GM18909 (cell line): ENCODE results near the gene USE1.
"Not testable (repeated sequence)": the region's sequence is repeated elsewhere in the genome, so short reads cannot be mapped to it uniquely, and the experiment has no call there.

Experiments used
- ATAC-seq: cut with Tn5 transposase; IDR thresholded peaks from one replicate; pipeline ENCODE4 v1.9.1; 2021; ENCODE audit warnings: mild to moderate bottlenecking; ENCODE audit not compliant: unreplicated experiment, poor library complexity

The USE1 gene, protein sequence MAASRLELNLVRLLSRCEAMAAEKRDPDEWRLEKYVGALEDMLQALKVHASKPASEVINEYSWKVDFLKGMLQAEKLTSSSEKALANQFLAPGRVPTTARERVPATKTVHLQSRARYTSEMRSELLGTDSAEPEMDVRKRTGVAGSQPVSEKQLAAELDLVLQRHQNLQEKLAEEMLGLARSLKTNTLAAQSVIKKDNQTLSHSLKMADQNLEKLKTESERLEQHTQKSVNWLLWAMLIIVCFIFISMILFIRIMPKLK

DNA sequence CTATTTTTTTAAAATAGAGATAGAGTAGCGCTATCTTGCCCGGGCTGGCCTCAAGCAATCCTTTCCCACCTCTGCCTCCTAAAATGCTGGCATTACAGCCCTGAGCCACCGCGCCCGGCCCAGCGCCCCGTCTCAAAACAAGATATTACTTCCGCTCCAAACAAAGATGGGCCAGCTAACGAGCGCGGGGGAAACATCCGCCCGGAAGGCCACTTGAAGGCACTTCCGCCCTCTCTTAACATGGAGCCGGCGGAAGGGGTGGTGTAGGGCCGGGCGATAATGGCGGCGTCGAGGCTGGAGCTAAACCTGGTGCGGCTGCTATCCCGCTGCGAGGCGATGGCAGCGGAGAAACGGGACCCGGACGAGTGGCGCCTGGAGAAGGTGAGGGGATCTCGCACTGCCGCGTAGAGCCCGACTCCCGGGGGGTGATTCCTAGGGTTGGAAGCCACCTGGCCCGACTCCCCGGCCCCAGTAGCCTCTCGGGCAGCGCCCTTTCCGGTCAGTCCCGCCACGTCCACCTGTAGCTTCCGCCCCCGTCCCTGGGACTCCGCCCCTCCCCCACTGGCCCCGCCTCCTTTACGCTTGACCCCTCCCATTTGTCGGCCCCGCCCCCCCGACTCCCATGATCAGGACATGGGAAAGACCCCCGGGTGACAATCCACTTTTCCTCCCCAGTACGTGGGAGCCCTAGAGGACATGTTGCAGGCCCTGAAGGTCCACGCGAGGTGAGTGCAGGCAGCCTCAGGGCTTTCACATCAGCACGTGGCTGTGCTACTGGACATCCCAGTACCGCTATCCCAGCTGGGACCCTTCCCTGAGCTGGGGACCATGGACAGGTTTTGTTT, at the start of gene USE1:
Gene USE1, plus strand, starts transcription at position 231 of the 845 bp plus-strand sequence. Its CDS starts 49 bp downstream, at position 280.
- ATAC-seq, result peak; percentile 79

DNA sequence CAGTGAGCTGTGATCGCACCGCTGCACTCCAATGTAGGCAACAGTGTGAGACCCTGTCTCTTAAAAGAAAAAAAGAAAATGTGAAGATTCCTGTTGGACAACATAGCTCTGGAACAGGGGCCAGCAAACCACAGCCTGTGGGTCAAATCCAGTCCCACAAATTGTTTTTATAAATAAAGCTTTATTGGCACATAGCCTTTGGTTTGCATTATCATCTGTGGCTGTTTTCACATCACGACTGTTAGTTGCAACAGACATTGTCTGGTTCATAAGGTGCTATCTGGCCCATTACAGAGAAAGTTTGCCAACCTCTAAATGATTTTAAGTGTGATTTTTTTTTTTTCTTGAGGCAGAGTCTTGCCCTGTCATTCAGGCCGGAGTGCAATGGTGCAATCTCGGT, 49.4 kb upstream of the USE1 start:
- ATAC-seq, result no peak

DNA sequence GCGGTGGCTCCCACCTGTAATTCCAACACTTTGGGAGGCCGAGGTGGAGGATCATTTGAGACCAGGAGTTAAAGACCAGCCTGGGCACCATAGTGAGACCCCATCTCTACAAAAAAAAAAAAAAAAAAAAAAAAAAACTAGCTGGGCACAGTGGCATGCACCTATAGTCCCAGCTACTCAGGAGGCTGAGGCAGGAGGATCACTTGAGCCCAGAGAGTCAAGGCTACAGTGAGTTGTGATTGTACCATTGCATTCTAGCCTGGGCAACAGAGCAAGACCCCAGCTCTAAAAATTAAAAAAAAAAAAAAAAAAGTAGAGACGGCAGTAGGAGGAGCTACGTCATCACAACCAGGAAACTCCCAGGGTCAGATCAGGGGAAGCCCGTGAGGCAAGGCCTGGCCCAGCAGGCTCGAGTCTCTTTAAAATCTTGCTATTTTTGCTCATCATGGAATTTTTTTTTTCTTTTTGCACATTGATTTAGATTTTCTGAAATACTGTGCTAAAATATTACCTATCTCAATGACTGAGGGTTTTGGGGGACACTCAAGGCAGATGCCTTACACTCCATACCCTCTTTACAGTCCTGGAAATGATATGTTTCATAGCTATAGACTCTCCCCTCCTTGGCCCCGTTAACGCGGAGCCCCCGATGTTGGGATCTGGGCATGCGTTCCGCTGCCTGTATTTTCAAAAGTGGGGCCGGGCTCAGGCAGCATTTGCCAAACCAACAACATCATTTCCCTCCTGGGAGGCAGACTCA, 44.4 kb upstream of the USE1 start:
- ATAC-seq, result no peak

DNA sequence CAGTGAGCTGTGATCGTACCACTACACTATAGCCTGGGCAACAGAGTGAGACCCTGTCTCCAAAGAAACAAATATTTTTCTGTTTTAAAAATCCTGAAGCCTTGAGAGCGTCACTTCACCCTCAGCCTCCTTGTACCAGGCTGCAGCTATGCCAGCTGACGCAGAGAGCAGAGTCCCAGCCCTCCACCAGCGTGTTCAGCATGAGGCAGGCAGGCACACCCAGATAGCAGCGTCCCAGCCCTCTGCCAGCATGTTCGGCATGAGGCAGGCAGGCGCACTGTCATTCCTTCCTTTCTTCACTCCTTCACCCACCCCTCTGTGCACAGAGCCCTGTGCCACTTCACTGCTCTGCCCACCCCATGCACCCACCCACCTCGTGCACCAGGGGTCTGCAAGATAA, 43.3 kb upstream of the USE1 start:
- no peak for ATAC-seq

DNA sequence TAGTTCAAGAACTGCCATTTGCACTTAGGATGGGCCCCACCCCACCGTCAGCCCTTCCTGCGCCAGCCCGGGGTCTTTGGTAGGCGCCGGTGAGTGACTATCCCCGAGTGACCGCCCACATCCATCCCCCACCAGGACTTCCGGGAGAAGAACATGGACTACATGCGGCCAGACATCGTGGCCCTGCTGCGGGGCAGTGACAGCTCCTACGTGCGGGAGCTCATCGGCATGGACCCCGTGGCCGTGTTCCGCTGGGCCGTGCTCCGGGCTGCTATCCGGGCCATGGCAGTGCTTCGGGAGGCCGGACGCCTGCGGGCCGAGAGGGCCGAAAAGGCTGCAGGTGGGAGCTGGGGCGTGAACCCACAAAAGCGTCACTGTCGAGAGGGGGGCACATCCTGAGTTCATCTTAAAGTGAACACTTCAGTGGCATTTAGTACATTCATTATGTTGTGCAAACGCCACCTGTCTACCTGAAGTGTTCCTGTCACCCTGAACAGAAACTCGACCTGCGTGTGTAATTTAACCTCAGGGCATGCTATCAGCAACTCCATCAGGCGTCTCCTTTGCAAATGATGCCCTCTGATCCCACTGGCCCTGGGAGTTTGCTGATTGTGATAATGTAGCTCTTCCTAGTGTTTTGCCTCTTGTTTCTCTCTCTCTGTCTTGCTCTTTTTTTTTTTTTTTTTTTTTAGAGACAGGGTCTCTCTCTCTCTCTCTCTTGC, 42.4 kb upstream of the USE1 start:
- no peak for ATAC-seq

DNA sequence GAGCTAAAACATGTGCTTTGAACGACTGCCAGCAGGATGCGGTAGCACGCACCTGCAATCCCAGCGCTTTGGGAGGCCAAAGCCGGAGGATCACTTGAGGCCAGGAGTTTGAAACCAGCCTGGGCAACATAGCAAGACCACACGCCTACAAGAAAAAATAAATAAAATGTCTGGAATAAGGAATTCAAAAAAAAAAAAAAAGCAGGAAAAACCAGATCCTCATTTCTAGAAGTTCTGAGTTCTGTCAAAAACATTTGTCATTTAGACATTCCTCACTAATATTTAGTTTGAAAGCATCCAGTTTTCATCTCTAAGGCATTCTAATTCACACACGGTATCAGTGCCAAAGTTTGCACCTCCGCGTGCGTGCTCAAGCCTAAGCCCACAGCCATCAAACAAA, 36.9 kb upstream of the USE1 start:
- no peak for ATAC-seq

DNA sequence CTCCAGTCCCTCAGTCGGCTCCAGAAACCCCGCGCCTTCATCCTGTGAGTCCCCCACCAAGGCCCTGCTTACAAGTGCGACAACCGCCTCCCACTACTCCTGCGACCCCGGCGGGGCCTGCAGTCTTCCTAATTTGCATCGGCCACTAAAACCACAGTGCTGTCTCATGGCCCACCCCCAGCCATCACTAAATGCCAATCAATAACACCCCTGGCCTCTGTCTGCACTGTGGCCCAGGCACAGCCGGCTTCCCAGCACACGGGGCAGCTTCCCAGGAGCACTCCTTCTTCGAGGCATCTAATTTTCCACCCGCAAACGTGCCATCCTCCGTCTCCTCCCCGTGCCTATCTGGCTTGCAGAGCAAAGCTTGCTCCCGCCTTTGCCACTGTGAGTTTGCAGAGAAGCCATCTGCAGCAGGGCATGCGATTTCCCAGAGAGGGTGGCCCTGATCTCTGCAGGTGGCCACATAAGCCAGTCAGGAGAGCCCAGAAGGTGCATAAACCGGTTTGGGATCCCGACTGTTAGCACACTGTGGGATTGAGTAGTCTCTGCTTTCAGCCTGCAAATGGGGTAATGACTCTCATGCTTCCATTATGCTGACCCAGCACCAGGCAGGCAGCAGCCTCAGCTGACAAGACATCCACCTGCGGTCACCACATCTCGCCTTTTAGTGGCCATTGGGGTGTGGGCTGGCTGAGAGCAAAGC, 34.0 kb upstream of the USE1 start:
- ATAC-seq, result no peak

DNA sequence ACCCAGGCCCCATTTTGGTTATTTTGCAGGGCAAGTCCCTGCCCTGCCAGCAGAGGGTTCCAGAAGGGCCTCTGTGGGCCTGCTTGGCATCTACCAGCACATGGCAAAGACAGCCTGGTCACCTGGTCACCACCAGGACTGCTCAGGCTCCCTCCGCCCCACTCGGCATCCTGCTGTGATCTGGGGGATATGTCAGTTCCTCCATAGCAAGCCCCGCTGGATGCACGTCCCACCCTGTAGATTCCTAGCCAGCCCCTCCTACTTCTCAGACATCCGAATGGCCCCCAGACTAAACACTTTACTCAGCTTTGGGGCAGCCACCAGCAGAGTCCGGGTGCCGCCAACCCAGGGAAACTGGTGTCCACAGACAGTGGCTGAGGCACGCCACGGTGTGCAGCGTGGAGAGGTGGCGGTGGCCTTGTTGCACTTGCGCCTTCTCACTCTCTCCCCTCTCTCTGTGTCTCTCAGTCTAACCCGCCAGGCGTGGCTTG, 31.8 kb upstream of the USE1 start:
- ATAC-seq, result peak; percentile 26

DNA sequence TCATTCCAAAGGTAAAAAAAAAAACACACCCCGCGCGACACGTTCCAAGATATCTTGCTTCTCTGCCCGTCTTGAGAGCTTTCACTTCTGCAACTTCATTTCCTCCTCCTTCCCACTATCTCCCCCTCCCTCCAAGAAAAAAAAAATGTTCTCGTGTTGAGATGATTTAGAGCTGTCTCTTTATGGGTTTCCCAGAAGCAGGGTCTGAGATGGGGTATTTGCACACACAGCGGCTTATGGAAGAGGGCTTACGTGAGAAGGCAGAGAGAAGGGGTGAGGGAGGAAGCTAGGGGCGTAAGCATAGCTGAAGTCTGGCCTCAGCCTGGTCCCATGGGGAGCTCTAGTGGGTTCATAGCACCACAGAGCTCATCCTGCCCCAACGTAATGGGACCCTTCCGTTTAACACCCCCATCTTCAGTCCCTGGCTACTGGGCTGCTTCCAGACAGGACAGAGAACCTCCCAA, 31.3 kb upstream of the USE1 start:
- ATAC-seq, result peak; percentile 48

DNA sequence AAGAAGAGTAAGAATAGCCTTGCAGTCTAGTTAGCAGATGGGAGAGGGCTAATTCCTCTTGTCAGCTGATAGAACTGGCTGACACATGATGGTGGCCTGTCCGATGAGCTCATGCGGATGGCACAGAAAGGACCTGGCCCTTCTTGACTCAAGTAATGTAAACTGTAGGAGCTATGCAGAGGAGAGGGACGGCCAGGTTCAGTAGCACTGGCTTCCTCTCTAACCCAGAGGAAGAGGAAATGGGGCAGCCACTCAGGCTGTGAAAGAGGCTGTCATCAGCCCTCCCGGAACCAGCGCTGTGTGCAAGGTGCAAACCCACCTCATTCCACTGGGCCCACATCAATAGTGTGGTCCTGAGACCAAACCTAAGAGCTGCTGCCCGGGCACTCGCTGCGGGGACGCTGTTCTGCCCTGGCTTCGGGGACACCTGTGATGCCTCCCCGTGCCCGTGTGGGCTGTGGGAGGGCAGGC, 30.8 kb upstream of the USE1 start:
- peak; percentile 21 for ATAC-seq

DNA sequence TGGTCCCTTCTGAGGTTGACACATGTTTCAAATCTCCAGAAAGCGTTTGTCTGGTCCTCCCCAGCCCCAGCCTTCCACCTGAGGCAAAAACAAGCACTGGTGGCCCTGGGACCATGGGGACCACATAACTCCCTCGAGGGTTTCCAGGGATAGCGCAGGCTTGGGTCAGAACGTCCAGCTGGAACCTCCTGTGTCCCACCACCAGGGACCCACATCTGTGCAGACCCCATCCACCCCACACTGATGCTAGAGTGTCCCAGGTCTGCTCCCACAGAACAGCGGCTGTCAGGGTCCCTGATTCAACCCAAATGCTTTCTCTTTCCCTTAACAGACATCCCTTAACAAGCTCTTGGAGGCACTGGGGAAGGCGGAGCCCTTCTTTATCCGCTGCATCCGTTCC, 29.6 kb upstream of the USE1 start:
- no peak for ATAC-seq

DNA sequence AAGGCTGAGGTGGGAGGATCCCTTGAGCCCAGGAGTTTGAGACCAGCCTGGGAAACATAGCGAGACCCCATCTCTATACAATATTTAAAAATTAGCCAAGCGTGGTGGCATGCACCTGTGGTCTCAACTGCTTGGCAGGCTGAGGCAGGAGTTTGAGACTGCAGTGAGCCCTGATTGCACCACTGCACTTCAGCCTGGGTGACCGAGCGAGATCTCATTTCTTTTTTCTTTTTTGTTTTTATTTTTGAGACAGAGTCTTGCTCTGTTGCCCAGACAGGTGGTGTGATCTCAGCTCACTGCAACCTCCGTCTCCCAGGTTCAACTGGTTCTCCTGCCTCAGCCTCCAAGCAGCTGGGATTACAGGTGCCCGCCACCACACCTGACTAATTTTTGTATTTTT, 23.4 kb upstream of the USE1 start:
- ATAC-seq, result not testable (repeated sequence)

DNA sequence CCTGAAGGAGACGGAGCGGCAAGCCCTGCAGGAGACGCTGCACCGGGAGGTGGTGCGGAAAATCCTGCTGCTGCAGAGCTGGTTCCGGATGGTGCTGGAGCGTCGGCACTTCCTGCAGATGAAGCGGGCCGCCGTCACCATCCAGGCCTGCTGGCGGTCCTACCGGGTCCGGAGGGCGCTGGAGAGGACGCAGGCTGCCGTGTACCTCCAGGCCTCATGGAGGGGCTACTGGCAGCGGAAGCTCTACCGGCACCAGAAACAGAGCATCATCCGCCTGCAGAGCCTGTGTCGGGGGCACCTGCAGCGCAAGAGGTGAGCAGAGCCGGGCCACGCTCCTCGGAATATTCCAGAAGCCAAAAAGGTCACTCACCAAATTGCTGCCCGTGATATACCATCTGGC, 22.4 kb upstream of the USE1 start:
- ATAC-seq, result no peak

DNA sequence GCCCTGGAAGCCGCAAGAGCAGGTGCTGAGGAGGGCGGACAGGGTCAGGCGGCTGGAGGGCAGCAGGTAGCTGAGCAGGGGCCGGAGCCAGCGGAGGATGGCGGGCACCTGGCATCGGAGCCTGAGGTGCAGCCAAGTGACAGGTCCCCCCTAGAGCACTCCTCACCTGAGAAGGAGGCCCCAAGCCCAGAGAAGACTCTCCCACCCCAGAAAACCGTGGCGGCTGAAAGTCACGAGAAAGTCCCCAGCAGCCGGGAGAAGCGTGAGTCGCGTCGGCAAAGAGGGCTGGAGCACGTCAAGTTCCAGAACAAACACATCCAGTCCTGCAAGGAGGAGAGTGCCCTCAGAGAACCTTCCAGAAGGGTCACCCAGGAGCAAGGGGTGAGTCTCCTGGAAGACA, 20.5 kb upstream of the USE1 start:
- ATAC-seq, result no peak

DNA sequence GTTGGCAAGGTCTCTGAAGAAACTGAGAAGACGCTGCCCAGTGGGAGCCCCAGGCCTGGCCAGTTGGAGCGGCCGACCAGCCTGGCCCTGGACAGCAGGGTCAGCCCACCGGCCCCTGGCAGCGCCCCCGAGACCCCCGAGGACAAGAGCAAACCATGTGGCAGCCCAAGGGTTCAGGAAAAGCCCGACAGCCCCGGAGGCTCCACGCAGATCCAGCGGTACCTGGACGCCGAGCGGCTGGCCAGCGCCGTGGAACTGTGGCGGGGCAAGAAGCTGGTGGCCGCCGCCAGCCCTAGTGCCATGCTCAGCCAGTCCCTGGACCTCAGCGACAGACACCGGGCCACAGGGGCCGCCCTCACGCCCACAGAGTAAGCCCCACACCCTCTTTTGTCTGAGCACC, 20.1 kb upstream of the USE1 start:
- no peak for ATAC-seq

DNA sequence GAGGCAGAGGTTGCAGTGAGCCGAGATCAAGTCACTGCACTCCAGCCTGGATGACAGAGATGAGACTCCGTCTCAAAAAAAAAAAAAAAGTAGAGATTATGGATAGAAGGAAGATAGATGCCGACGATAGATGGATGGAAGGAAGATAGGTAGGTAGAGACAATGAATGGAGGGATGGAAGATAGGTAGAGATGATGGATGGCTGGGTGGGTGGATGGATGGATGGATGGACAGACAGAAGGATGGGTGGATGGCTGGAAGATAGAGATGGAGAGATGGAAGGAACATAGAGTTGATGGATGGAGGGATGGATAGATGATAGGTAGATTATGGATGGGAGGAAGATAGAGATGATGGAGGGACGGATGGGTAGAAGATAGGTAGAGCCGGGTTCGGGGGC, 18.5 kb upstream of the USE1 start:
- ATAC-seq, result no peak

DNA sequence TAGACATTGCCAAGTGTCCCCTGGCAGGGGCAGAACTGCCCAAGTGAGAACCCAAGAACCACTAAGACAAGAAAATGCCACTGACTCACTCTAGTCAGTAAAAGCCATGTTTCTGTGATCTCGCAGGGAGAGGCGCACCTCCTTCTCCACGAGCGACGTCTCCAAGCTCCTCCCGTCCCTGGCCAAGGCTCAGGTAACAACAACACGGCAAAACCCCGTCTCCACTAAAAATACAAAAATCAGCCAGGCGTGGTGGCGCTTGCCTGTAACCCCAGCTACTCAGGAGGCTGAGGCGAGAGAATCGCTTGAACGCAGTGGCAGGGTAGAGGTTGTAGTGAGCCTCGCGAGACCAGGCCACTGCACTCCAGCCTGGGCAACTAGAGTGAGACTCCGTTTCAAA, 17.5 kb upstream of the USE1 start:
- no peak for ATAC-seq

DNA sequence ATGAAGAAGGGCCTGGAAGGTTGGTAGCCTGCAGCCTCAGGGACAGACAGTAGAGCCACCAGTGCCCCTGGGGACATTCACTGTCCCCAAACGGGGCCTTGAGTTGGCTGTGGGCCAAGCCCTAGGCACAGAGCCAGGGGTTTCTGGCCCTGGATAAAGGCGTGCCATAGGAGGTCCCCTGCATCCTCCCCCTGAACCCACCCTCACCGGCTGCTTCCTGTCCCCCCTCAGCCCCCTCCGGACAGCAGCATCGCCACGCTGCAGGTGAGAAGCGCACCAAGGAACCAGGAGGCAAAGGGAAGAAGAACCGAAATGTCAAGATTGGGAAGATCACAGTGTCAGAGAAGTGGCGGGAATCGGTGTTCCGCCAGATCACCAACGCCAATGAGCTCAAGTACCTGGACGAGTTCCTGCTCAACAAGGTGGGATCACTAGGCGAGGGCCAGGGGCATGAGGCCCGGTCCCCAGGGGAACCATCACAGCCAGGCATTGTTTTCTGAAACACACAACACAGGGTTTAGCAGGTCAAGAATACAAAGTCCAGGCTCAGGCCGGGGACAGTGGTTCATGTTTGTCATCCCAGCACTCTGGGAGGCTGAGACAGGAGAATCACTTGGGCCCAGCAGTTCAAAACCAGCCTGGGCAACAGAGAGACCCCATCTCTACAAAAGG, 14.6 kb upstream of the USE1 start:
- no peak for ATAC-seq

DNA sequence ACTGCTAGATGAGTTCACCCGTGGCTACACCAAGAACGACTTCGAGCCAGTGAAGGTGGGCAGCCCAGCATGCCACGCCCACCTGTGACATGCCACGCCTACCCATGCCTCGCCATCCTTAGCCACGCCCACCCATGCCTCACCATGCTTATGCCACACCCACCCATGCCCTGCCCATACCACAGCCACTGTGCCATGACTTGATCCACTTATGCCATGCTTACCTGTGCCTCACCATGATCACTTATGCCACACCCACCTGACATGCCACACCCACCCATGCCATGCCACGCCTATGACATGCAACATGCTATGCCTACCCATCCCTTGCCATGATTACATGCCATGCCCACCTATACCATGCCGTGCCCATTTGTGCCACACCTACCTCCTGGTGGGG, 12.9 kb upstream of the USE1 start:
- ATAC-seq, result no peak
